HG02938 (cell line): ENCODE measurements around the gene FMN1.
A peak's percentile ranks its signal among the peaks of the same experiment; 100 is the strongest.

Source experiments
- ATAC-seq: cut with Tn5 transposase; IDR thresholded peaks from one replicate; pipeline ENCODE4 v1.9.1; 2021; ENCODE audit warnings: mild to moderate bottlenecking, moderate library complexity; ENCODE audit not compliant: unreplicated experiment

FMN1 gene

GRCh38 chr15:32838338-32838737 lies 356.2 kb downstream of the FMN1 start:
- no peak for ATAC-seq

DNA sequence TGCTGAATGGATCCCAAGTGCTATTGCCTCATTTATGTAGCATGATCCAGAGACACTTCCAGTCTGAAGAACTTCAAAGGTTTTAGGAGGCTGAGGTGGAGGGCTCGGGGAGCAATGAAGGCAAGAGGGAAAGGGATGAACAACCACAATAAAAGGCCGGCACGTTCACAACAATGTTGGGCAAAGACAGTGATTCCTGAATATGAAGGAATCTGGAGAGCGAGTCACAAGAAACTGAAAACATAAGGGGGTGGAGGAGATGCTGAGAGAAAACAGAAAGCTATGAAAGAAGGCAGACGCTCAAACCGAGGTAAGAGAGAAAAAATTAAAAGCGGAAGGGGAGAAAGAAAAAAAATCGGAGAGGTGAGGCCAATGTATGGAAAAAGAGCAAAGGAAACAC lies 356.6 kb downstream of the FMN1 start:
- no peak for ATAC-seq

GRCh38 chr15:32834156-32834555 lies 360.4 kb downstream of the FMN1 start:
- ATAC-seq: peak; percentile 90

DNA sequence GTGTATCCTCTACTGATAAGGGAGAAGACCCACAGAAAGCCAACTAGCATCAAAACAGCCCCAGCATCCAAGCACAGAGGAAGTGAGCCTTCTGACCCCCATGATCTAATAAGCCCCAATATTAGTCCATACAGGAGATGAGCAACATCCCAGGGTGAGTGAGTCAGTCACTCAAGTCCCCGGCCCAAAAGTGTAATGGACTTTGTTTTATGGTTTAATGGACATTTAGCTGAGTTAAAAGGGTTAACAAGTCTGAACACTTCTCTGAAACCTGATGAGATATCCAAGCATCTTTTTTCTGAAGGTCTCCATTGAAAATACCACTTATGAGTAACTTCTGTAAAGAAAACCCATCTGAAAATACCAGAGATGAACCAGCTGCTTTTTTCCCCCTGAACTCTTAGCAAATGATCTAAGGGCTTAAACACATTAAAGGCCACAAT lies 361.1 kb downstream of the FMN1 start:
- ATAC-seq: no peak

DNA sequence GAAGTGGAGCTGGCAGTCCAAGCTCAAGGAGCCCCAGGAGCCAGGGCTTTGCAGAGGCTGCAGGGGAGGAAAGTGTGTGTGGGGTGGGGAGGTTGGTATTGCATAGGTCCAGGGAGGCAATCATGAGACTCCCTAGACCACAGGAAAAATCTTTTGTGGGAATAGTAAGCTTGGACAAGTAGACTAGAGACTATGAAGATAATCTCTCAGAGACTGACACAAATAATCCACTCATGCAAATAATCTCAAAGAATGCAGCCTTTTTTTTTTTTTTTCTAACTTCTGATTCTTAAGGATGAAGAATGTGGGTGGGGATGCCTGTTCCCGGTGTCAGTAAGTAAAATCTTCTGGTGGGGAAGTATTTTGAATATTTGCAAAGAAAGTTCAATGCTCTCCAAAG lies 363.0 kb downstream of the FMN1 start:
- ATAC-seq: no peak

DNA sequence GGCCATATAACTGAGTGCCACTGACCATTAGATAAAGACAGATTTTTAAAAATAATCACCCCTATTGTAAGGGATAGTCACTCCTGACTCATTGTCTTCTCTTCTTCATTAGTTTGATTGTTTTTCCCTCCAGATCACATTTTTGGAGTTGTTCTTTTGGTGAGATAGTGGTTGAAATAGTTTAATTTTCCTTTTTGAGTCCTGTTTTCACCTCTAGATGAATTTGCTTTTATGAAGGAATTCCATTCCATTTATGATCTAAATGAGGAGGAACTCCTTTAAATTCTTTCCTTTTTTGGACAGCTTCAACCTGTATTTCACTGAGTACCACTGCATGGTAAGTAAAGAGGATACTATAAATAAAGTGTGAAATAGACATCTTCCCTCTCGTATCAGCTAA lies 364.3 kb downstream of the FMN1 start:
- no peak for ATAC-seq

- ATAC-seq: no peak
These were observed 365.1 kb downstream of the FMN1 start for GRCh38 chr15:32829436-32829835.

GRCh38 chr15:32828507-32829186 lies 365.9 kb downstream of the FMN1 start:
- no peak for ATAC-seq

GRCh38 chr15:32826685-32827084 lies 367.8 kb downstream of the FMN1 start:
- ATAC-seq: no peak

DNA sequence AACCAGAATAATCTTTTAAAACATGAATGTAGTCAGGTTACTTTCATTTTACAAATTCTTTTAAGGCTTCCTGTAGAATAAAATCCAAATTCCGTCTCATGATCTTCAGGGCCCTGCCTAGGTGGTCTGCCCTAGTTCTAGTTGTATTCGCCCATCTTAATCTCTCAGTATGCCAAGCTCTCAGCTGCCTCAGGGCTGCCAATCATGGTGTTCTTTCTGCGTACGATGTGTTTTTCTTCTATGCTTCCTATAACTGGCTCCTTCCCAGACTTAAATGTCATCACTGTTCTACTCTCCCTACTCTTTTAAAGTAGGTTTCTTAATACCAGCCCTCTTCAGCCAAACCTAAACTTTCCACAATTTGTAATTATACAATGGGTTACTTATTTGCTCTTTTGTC lies 369.3 kb downstream of the FMN1 start:
- ATAC-seq: no peak

- no peak for ATAC-seq
These were observed 369.7 kb downstream of the FMN1 start for GRCh38 chr15:32824777-32825176.

- ATAC-seq: no peak
These were observed 370.8 kb downstream of the FMN1 start for GRCh38 chr15:32823750-32824149.

GRCh38 chr15:32822739-32823138 lies 371.8 kb downstream of the FMN1 start:
- ATAC-seq: no peak

DNA sequence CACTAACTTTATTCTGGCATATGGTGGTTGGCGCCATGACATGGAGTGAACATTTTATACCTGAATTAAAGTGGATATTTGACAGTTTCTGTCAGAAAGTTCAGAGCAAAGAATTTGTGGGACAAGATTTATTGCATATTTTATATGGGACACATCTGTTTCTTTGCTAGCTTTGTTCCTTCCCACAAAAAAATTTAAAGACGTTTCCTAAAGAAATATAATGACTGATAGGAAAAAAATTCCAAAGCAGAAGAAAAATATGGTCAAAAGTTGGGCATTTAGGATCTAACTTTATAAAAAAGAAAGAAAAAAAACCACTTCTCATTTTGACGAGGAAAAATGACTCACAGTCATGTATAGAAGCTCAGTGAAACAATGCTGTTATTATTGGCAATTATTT lies 375.1 kb downstream of the FMN1 start:
- no peak for ATAC-seq

DNA sequence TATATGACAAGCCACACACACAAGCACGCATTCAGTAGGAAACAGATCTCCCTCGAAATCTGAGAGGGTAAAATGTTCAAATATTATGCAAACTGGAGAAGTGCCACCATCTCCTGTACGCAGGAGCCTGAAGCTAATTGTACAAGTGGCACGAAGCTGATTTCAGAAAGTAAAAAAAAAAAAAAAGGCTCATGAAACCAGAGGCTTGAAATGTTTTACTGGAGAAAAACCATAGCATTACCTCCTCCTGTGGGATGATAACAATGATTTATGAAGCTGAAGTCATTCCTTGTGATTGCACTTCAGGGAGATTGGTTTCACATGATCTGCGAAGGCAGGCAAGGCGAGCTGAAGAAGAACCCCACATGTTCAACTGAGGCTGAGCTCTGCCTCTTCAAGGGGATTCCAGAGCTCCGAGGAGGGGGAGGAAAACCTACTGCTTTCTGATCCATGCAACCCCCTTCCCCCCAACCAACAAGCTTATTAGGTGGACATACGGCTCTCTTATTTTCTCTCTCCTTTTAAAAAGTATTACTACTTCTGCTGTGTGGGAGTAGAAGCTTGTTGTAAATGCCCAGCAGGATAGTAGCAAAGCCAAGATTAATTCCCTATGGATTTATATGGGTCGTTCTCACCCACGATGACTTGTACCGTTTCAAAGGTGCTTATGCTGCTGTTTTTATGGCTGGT lies 375.6 kb downstream of the FMN1 start:
- no peak for ATAC-seq

DNA sequence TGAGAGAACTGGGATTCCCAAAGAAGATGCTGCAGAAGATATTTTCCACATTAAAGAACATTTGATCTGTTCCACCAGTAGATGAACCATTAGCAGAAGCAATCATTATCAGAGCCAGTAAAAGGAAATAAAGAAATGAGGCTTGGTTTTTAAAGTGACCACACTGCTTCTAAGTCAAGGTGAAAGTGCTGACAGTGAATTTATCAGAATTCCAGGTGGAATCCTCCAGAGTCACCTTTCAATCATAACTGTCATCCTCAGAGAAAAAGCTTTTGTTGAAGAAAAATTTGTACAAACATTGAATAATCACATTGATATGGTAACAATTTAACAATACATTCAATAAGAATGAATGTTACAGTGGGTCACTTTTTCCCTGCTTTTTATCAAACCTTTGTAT lies 376.9 kb downstream of the FMN1 start:
- ATAC-seq: no peak

GRCh38 chr15:32807331-32807730 lies 387.2 kb downstream of the FMN1 start:
- ATAC-seq: no peak

DNA sequence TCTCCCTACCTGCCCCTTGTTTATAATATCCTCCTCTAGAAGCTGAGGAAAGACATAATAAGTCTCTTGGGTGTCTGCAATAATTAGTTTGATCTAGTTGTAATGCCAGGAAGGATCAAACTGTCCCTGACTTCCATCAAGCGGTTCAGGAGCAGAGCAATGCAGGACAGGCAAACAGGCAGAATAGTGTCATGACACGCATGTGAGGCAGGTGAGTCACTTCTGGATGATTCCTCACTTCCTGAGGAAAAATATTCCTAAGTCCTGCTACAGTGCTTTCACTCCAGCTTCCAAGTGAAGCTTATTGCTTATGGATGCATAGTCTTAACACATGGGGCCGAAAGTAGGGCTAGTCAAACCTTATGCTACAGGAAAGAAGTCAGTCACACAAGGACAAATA lies 390.9 kb downstream of the FMN1 start:
- no peak for ATAC-seq

- ATAC-seq: no peak
These were observed 392.1 kb downstream of the FMN1 start for GRCh38 chr15:32802286-32802936.

- ATAC-seq: no peak
These were observed 394.5 kb downstream of the FMN1 start for GRCh38 chr15:32799936-32800535.

DNA sequence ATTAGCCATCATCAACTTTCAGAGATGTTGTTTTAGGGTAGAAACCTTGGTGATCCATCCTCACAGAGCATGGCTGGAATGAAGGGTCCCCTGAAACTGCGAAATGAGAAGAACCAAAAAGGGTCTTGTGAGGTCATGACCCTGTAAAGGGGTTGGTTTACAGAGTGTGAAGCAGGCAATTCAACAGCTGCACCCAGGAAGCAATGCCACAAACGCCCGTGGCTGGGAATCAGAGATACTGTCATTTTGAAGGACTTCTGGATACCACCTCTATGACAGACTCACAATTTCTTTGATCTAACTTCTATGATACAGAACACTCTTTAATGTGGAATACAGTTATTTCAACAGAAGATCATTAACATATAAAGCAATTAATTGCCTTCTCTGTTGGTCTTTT lies 397.7 kb downstream of the FMN1 start:
- ATAC-seq: no peak

DNA sequence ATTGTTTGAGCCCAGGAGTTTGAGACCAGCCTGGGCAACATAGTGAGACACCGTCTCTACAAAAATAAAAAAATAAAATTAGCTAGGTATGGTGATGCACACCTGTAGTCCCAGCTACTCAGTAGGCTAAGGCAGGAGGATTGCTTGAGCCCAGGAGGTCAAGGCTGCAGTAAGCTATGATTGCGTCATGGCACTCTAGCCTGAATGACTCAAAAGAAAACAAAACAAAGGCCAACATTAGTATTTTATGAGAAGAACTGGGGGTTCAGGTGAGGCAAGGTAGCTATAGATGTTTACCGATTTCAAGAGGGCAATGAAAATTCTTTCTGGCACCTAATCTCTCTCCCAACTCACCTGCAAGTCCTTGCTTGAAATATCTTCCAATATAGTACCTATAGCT lies 399.5 kb downstream of the FMN1 start:
- ATAC-seq: no peak
